Uterus (tissue), 4 donors: ENCODE measurements around the gene GYG2. TPM values are rescaled to one million over a fixed set of nuclear protein-coding genes. Genes with fewer than 3 reads are reported as not detected.

Experiments
- DNase-seq, 2 donors: peaks; one replicate each; pipeline ENCODE4 v3.0.0-alpha.2; 2019 to 2020
- H3K27ac ChIP-seq, 2 donors: fragments of 200-600 bp; sonication (generic); 1 replicate in 1 of 2; 2 replicates in 1 of 2; pipeline ENCODE4 v1.5.1; 2016 to 2018
- H3K27me3 ChIP-seq, 2 donors: fragments of 200-600 bp; sonication (generic); one replicate each; pipeline ENCODE4 v1.5.1; 2018 to 2019; ENCODE audit warnings: control low read depth in 1 of 2
- H3K36me3 ChIP-seq, 2 donors: fragments of 200-600 bp; sonication (generic); one replicate each; pipeline ENCODE4 v1.5.1; 2019; ENCODE audit warnings: control low read depth in 1 of 2
- H3K4me1 ChIP-seq, 2 donors: fragments of 200-600 bp; sonication (generic); one replicate each; pipeline ENCODE4 v1.5.1; 2018 to 2019; ENCODE audit warnings: control low read depth in 1 of 2
- H3K4me3 ChIP-seq, 2 donors: fragments of 200-600 bp; sonication (generic); 1 replicate in 1 of 2; 2 replicates in 1 of 2; pipeline ENCODE4 v1.5.1; 2018 to 2019; ENCODE audit warnings: mild to moderate bottlenecking in 1 of 2
- H3K9me3 ChIP-seq, 2 donors: fragments of 200-600 bp; sonication (generic); one replicate each; pipeline ENCODE4 v1.5.1; 2019; ENCODE audit warnings: control low read depth in 1 of 2
- CTCF ChIP-seq, 4 experiments: fragments of 200-600 bp in 2 of 4; fragments of 450-650 bp in 2 of 4; sonication (generic) in 2 of 4; IDR thresholded peaks; one replicate each; pipeline ENCODE4 v1.5.1; 2016 to 2019; ENCODE audit warnings: antibody characterized with exemption in 4 of 4, mild to moderate bottlenecking in 2 of 4, moderate library complexity in 1 of 4
- POLR2A ChIP-seq, 2 donors: fragments of 450-650 bp; IDR thresholded peaks; one replicate each; pipeline ENCODE4 v1.6.1; 2016; ENCODE audit warnings: antibody characterized with exemption in 2 of 2, mild to moderate bottlenecking in 1 of 2, moderate library complexity in 1 of 2
- intact Hi-C: fragments of 100-400 bp; cut with DNase I; formaldehyde crosslinking; loops from one replicate; pipeline ENCODE4 v1.15.1; 2023; ENCODE audit warnings: low total_unique reads
- total RNA-seq, 4 donors: library from RNA; depleted of rRNA in 3 of 4; stranded (reverse); fragments of >200 nt in 3 of 4; gene quantifications; one replicate each; pipeline versions ENCODE4 v1.1.0 to v1.2.4, GENCODE V29; 2014 to 2023
- donor health status: DM: yes; HTN: yes; CAD: no.

GYG2 gene
- total RNA-seq, 4 donors from 2014 or later = 1.0 to 9.6 (median 2.4) TPM; not detected in 1

- intact Hi-C loops = no loop called here
- no peak for TF ChIP-seq CTCF (IDR thresholded peaks at IDR 0.05)
- no peak for TF ChIP-seq POLR2A (IDR thresholded peaks at IDR 0.05)
Measured at GRCh38 chrX:2820136-2820771, 8.5 kb upstream of the GYG2 start.

GRCh38 chrX:2823795-2824386 is 4.8 kb upstream of the GYG2 start:
- TF ChIP-seq POLR2A (IDR thresholded peaks at IDR 0.05) (no peak), CTCF (IDR thresholded peaks at IDR 0.05) (no peak)
- H3K27me3 ChIP-seq = no peaks in the 10 kb centered on the region
- no peaks in the 10 kb centered on the region for H3K36me3 ChIP-seq
- no peak overlapping the region for H3K4me3 ChIP-seq
- H3K27ac ChIP-seq = no peak overlapping the region
- H3K9me3 ChIP-seq = no peaks in the 10 kb centered on the region
- peak in 1 of 2 donors; percentile 21 for DNase-seq
- H3K4me1 ChIP-seq = no peaks in the 10 kb centered on the region
- intact Hi-C loops = no loop called here

More at GRCh38 chrX:2820136-2820771, 8.5 kb upstream of the GYG2 start:
- Histone ChIP-seq H3K4me3 (no peak overlapping the region), H3K4me1 (no peaks in the 10 kb centered on the region), H3K9me3 (no peaks in the 10 kb centered on the region), H3K27ac (no peak overlapping the region), H3K27me3 (peaks cover 0 to 5% of the 10 kb centered on the region in 2 donors), H3K36me3 (no peaks in the 10 kb centered on the region)
- no peak for DNase-seq

GRCh38 chrX:2824886-2825285 is 3.8 kb upstream of the GYG2 start:
- H3K27me3 ChIP-seq = no peaks in the 10 kb centered on the region

GRCh38 chrX:2828959-2829411 is 255 bp downstream of the GYG2 start:
- TF ChIP-seq CTCF (IDR thresholded peaks at IDR 0.05) (no peak), POLR2A (IDR thresholded peaks at IDR 0.05) (no peak)
- no peak for DNase-seq
- H3K36me3 ChIP-seq = no peaks in the 10 kb centered on the region
- H3K27ac ChIP-seq = no peak overlapping the region
- no peaks in the 10 kb centered on the region for H3K4me1 ChIP-seq
- H3K9me3 ChIP-seq = no peaks in the 10 kb centered on the region
- H3K27me3 ChIP-seq = no peaks in the 10 kb centered on the region
- H3K4me3 ChIP-seq = peak overlapping the region; percentile 16 to 33
- intact Hi-C loops = no loop called here

More at GRCh38 chrX:2824886-2825285, 3.8 kb upstream of the GYG2 start:
- TF ChIP-seq POLR2A (IDR thresholded peaks at IDR 0.05) = no peak
- no peak for TF ChIP-seq CTCF (IDR thresholded peaks at IDR 0.05)
- no peaks in the 10 kb centered on the region for H3K4me1 ChIP-seq
- intact Hi-C loops = no loop called here
- H3K36me3 ChIP-seq = no peaks in the 10 kb centered on the region
- no peaks in the 10 kb centered on the region for H3K9me3 ChIP-seq
- no peak overlapping the region for H3K27ac ChIP-seq
- H3K4me3 ChIP-seq = no peak overlapping the region
- no peak for DNase-seq

GRCh38 chrX:2829469-2830246 is 928 bp downstream of the GYG2 start:
- no peak for TF ChIP-seq CTCF (IDR thresholded peaks at IDR 0.05)
- no peak for TF ChIP-seq POLR2A (IDR thresholded peaks at IDR 0.05)
- intact Hi-C loops = no loop called here
- no peaks in the 10 kb centered on the region for H3K27me3 ChIP-seq
- H3K4me3 ChIP-seq = peak overlapping the region; percentile 16 to 33
- H3K36me3 ChIP-seq = no peaks in the 10 kb centered on the region
- H3K9me3 ChIP-seq = no peaks in the 10 kb centered on the region
- H3K4me1 ChIP-seq = no peaks in the 10 kb centered on the region
- no peak for DNase-seq
- H3K27ac ChIP-seq = no peak overlapping the region
